Left kidney (tissue), 2 donors: ENCODE results near the gene RHEBL1. TPM values are rescaled to one million over a fixed set of nuclear protein-coding genes. Genes with fewer than 3 reads are reported as not detected.

Experiments used
- DNase-seq: peaks from one replicate; pipeline ENCODE4 v3.0.0-alpha.2; 2013
- polyA plus RNA-seq: library from polyadenylated mRNA; unstranded; fragments of 120-200 nt; gene quantifications from one replicate; pipeline ENCODE4 v1.2.1, GENCODE V29; 2013; ENCODE audit not compliant: insufficient read length

Gene RHEBL1
- polyA plus RNA-seq, 1 donor = 1.8 TPM

GRCh38 chr12:49019443-49020324 is 50.1 kb downstream of the RHEBL1 start:
- DNase-seq = no peak

GRCh38 chr12:49019120-49019430 is 50.7 kb downstream of the RHEBL1 start:
- no peak for DNase-seq

DNA sequence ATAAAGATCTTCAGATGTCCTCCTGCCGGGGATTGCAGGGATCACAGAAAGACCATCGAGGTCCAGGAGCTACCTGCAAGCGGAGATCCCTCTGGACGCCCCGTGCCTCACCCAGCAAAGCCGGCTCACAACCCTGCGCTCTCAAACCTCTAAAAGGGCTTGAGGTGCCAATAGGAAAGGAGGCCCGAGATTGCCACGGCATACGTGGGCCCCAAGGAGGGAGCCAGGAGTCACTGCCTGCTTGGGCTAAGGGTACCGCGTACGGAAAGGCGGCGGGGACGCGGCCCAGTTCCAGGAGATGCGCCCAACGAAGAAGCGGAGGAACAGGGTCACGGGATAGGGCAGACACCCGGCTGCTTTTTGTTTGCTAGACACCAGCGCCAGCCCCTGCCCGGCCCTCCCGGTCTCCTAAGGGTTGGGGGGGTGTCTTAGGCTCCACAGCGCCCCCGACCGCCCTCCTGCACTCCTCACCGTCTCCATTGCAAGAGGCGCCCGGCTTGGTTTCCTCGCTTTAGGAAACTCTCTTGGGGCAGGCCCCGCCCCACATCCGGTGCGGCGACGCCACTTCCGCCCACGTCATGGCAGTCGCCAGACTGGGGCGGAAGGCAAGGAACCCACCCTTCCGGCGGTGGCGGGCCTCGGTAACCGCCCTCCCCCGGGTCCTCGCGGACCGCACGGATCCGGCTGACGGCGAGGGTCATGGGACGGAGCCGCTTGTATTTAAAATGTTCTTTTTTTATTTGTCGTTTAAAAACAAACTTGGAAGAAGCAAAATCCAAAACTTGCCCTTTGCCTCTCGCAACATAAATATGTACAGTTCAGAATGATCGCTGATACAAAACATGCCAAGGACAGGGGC is 51.3 kb downstream of the RHEBL1 start, which contains the start of gene PRKAG1:
Gene PRKAG1, minus strand, starts transcription at position 516 of the 859 bp plus-strand sequence. Its CDS starts 36 bp downstream, at position 480.
- DNase-seq = peak; percentile 96

DNA sequence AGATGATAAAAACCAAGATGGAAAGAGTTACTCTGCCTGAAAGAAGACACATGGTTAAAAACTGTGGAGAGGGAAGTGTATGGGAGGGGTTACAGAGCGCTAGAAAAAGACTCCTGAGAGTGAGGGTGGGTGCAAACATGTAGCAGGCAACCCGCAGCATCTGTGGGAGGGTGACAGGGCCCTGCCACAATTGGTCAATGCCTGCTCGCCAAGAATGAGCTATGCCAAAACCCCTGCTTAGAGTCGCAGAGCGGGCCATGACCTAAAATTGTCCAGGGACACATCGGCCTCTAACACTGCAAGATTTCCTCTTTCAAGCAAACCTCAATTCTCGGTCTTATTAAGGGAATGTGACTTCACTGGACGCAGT is 51.9 kb downstream of the RHEBL1 start:
- DNase-seq = no peak

- no peak for DNase-seq
Observed at GRCh38 chr12:49015196-49015595, 54.6 kb downstream of the RHEBL1 start.

Other genes with a start within 250 kb of the RHEBL1 start
- 122 TPM for gene DDX23, start 217.8 kb downstream of the RHEBL1 start, polyA plus RNA-seq
- gene RND1, start 204.1 kb downstream of the RHEBL1 start, polyA plus RNA-seq = 2.4 TPM
- gene FKBP11, start 144.5 kb downstream of the RHEBL1 start, polyA plus RNA-seq = 22.4 TPM
- 128 TPM for gene ARF3, start 112.5 kb downstream of the RHEBL1 start, polyA plus RNA-seq
- gene WNT10B, start 98.2 kb downstream of the RHEBL1 start, polyA plus RNA-seq = 0.12 TPM
- gene WNT1, start 91.7 kb downstream of the RHEBL1 start, polyA plus RNA-seq = not detected
- 65.9 TPM for gene DDN, start 70.6 kb downstream of the RHEBL1 start, polyA plus RNA-seq
- gene PRKAG1, start 51.2 kb downstream of the RHEBL1 start, polyA plus RNA-seq = 95.8 TPM
- 57.7 TPM for gene KMT2D, start 9.2 kb downstream of the RHEBL1 start, polyA plus RNA-seq
- gene DHH, start 24.8 kb upstream of the RHEBL1 start, polyA plus RNA-seq = 0.25 TPM
- gene LMBR1L, start 40.9 kb upstream of the RHEBL1 start, polyA plus RNA-seq = 87.7 TPM
- gene TUBA1B, start 61.4 kb upstream of the RHEBL1 start, polyA plus RNA-seq = 1,176 TPM
- gene TUBA1A, start 119.1 kb upstream of the RHEBL1 start, polyA plus RNA-seq = 433 TPM
- gene TUBA1C, start 195.1 kb upstream of the RHEBL1 start, polyA plus RNA-seq = 123 TPM
- not detected for gene PRPH, start 225.2 kb upstream of the RHEBL1 start, polyA plus RNA-seq